Stimulated activated naive CD8-positive, alpha-beta T cell treated with anti-CD3 and anti-CD28 coated beads, Interleukin-15, amount 100 ng/mL, for 72 hours (primary cell): ENCODE measurements around the gene CD101.

Source experiments
- ATAC-seq: fragments of 150-1000 bp; cut with Tn5 transposase; 2 replicates; pipeline ENCODE4 v1.10.0; 2021; ENCODE audit warnings: mild to moderate bottlenecking, moderate library complexity
- DNase-seq, 2 donors: peaks; one replicate each; pipeline ENCODE4 v3.0.0; 2021 to 2022
- H3K27ac Mint-ChIP-seq, 2 donors: one replicate each; pipeline ENCODE4 v1.8.0; 2022; ENCODE audit warnings: mild to moderate bottlenecking in 2 of 2, mixed read lengths in 2 of 2, moderate library complexity in 2 of 2
- H3K27me3 Mint-ChIP-seq: one replicate; pipeline ENCODE4 v1.8.0; 2022; ENCODE audit warnings: mixed read lengths
- H3K4me1 Mint-ChIP-seq: one replicate; pipeline ENCODE4 v1.8.0; 2022; ENCODE audit warnings: mild to moderate bottlenecking, mixed read lengths
- H3K4me3 Mint-ChIP-seq, 2 donors: one replicate each; pipeline ENCODE4 v1.8.0; 2022; ENCODE audit warnings: mild to moderate bottlenecking in 2 of 2, mixed read lengths in 2 of 2, moderate library complexity in 1 of 2
- H3K9me3 Mint-ChIP-seq, 2 donors: one replicate each; pipeline ENCODE4 v1.8.0; 2022; ENCODE audit warnings: mixed read lengths in 2 of 2

The CD101 gene

GRCh38 chr1:117076648-117077047 is 75.1 kb downstream of the CD101 start:
- DNase-seq (no peak), ATAC-seq (no peak)
- Mint-ChIP-seq H3K27me3 (no peaks in the 10 kb centered on the region), H3K4me1 (peaks cover 42% of the 10 kb centered on the region), H3K9me3 (no peaks in the 10 kb centered on the region), H3K27ac (peak overlapping the region; percentile 78 to 94), H3K4me3 (no peak overlapping the region)

- peak; percentile 100 for ATAC-seq
- peak overlapping the region; percentile 32 to 90 for H3K27ac Mint-ChIP-seq
- DNase-seq: peak; percentile 20 to 69
- no peaks in the 10 kb centered on the region for H3K9me3 Mint-ChIP-seq
- H3K4me1 Mint-ChIP-seq: peaks cover 41% of the 10 kb centered on the region
- no peak overlapping the region for H3K4me3 Mint-ChIP-seq
- H3K27me3 Mint-ChIP-seq: no peaks in the 10 kb centered on the region
Measured at GRCh38 chr1:117077267-117077666, 75.7 kb downstream of the CD101 start.

- Mint-ChIP-seq H3K27ac (no peak overlapping the region), H3K27me3 (no peaks in the 10 kb centered on the region), H3K4me1 (peaks cover 50% of the 10 kb centered on the region), H3K9me3 (no peaks in the 10 kb centered on the region), H3K4me3 (no peak overlapping the region)
- ATAC-seq (no peak), DNase-seq (no peak)
Measured at GRCh38 chr1:117079737-117080136, 78.2 kb downstream of the CD101 start.

- H3K4me1 Mint-ChIP-seq: peaks cover 20% of the 10 kb centered on the region
- H3K27ac Mint-ChIP-seq: no peak overlapping the region
- no peaks in the 10 kb centered on the region for H3K27me3 Mint-ChIP-seq
- DNase-seq (no peak), ATAC-seq (no peak)
- H3K4me3 Mint-ChIP-seq: no peak overlapping the region
- no peaks in the 10 kb centered on the region for H3K9me3 Mint-ChIP-seq
Measured at GRCh38 chr1:117084231-117084630, 82.7 kb downstream of the CD101 start.
